ENCODE data around the gene FHIP1B.
"Not testable (repeated sequence)": the region's sequence is repeated elsewhere in the genome, so short reads cannot be mapped to it uniquely, and the experiment has no call there.

FHIP1B gene

GRCh38 chr11:6234387-6235107 lies at the start of gene FHIP1B:
Gene FHIP1B, minus strand, starts transcription at chr11:6234636. Its CDS starts 10,120 bp downstream, at chr11:6224516.
- peak; percentile 91 to 93 for ATAC-seq

GRCh38 chr11:6283453-6284023 lies 49.1 kb upstream of the FHIP1B start:
- ATAC-seq: no peak

- not testable (repeated sequence) for ATAC-seq
Observed at GRCh38 chr11:6280809-6281208, 46.4 kb upstream of the FHIP1B start.

- ATAC-seq: no peak
Observed at GRCh38 chr11:6273188-6273587, 38.8 kb upstream of the FHIP1B start.

- ATAC-seq: no peak
Observed at GRCh38 chr11:6271598-6271997, 37.2 kb upstream of the FHIP1B start.

- no peak for ATAC-seq
Observed at GRCh38 chr11:6270584-6271246, 36.3 kb upstream of the FHIP1B start.

- ATAC-seq: no peak
Observed at GRCh38 chr11:6269994-6270393, 35.6 kb upstream of the FHIP1B start.

- ATAC-seq: no peak
Observed at GRCh38 chr11:6268820-6269219, 34.4 kb upstream of the FHIP1B start.

GRCh38 chr11:6263662-6264061 lies 29.2 kb upstream of the FHIP1B start:
- no peak for ATAC-seq

GRCh38 chr11:6260207-6260726 lies 25.8 kb upstream of the FHIP1B start:
- ATAC-seq: no peak

GRCh38 chr11:6258571-6259081 lies 24.2 kb upstream of the FHIP1B start:
- no peak for ATAC-seq

GRCh38 chr11:6258141-6258540 lies 23.7 kb upstream of the FHIP1B start:
- ATAC-seq: no peak

GRCh38 chr11:6253197-6253596 lies 18.8 kb upstream of the FHIP1B start:
- peak in 1 of 2 donors; percentile 38 for ATAC-seq

GRCh38 chr11:6251990-6252473 lies 17.6 kb upstream of the FHIP1B start:
- no peak for ATAC-seq

GRCh38 chr11:6251120-6251733 lies 16.8 kb upstream of the FHIP1B start:
- ATAC-seq: peak; percentile 53 to 62

- ATAC-seq: no peak
Observed at GRCh38 chr11:6249770-6250555, 15.5 kb upstream of the FHIP1B start.

GRCh38 chr11:6248897-6249296 lies 14.5 kb upstream of the FHIP1B start:
- not testable (repeated sequence) for ATAC-seq

GRCh38 chr11:6248248-6248647 lies 13.8 kb upstream of the FHIP1B start:
- ATAC-seq: no peak

GRCh38 chr11:6245536-6245935 lies 11.1 kb upstream of the FHIP1B start:
- ATAC-seq: no peak

- no peak for ATAC-seq
Observed at GRCh38 chr11:6241316-6241715, 6.9 kb upstream of the FHIP1B start.

GRCh38 chr11:6240781-6241180 lies 6.3 kb upstream of the FHIP1B start:
- no peak for ATAC-seq

- ATAC-seq: no peak
Observed at GRCh38 chr11:6240139-6240538, 5.7 kb upstream of the FHIP1B start.
